NCI-H748 (cell line): Measurements from ENCODE around the gene CENPH.
"Not testable (repeated sequence)": the region's sequence is repeated elsewhere in the genome, so short reads cannot be mapped to it uniquely, and the experiment has no call there.

ENCODE experiments used
- DNase-seq: peaks from one replicate; lab custom pipeline; 2025; ENCODE audit not compliant: unreplicated experiment; lab: John Stamatoyannopoulos, UW

The CENPH gene

DNA sequence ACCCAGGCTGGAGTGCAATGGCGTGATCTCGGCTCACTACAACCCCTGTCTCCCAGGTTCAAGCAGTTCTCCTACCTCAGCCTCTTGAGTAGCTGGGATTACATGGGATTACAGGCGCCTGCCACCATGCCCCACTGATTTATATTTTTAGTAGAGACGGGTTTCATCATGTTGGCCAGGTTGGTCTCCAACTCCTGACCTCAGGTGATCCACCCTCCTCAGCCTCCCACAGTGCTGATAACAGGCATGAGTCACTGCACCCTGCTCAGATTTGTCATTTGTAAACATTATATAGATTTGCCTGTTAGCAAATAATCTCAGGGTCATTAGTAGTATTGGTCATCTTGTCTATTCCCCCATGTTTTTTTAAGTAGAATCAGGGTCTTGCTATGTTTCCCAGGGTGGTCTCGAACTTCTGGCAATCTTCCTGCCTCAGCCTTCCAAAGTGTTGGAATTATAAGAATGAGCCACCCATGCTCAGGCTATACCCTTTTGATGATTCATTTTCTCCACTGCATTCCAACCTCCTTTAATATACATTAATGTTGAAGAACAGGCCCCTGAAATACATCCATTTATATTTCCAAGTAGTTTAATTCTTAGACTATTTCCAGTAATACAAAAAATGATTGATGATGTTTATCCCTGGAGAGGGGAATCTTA, 17.3 kb downstream of the CENPH start:
- no peak for DNase-seq

DNA sequence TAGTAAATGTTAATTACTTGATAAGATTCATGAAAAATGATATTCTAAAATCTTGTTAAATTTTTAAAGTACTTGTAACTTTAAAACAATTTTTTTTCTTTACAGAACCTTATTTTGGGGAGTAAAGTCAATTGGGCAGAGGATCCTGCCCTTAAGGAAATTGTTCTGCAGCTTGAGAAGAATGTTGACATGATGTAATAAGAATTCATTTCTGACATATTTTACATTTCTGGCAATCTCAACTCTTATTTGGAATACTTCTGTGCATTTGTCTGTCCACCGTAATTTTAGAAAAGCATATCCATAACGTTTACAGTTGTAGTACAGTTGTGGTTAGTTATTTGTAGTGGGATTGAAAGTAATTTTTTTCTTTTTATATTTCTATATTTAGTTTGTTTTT, 20.2 kb downstream of the CENPH start:
- no peak for DNase-seq

DNA sequence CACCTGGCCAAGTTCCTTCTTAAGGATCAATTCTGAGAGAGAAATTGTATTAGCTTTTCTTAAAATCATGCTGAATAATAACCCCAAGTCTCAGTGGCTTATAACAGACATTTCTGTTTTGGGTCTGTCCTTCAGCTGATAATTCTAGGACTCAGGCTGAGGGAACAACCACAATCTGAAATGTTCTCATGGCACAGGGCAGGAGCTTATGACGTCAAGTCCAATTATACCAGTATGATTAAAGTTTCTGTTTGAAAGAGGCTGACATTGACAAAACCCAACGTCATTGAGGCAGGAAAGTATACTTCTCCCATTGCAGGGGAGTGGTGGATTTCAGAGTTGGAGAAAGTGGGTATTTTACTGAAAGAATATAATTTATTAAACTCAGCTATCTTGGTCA, 21.8 kb downstream of the CENPH start:
- no peak for DNase-seq

DNA sequence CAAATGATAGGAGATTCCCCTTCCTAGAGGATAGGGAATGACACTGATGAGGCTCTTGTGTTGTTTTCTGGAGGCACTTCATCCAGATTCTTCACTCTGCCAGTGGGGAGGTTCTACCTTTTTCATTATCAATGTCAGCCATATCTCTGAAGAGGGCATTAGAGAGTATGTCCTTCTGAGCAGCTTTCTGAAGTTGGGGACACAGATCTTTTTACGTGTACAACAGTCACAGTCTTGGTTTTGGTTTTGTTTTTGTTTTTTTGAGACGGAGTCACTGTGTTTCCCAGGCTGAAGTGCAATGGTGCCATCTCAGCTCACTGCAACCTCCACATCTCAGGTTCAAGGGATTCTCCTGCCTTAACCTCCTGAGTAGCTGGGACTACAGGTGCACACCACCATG, 22.6 kb downstream of the CENPH start:
- DNase-seq: no peak

DNA sequence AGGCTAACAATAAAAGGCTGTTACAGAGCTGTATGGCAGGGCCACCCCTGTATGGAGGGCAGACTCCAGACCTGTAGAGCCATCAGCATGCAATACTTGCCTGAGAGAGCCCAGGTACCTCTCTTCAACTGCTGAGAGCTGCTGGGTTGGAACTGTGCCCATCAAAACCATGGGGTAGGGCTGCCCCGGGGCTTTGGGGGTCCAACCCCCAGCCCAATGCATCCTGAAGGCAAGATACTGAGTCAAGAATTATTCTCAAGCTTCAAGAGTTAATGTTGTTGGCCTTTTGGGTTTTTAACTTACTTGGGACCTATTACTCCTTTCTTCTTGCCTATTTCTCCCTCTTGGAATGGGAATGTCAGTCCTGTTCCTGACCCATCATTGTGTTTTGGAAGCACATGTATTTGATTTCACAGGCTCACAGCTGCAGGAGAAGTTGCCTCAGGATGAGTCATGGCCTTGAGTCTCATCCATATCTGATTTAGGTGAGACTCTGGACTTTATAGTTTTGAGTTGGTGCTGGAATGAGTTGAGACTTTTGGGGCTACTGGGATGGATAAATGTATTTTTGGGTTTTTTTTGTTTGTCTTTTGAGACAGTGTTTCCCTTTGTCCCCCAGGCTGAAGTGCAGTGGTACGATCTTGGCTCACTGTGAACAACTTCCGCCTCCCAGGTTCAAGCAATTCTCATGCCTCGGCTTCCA, 24.3 kb downstream of the CENPH start:
- no peak for DNase-seq

DNA sequence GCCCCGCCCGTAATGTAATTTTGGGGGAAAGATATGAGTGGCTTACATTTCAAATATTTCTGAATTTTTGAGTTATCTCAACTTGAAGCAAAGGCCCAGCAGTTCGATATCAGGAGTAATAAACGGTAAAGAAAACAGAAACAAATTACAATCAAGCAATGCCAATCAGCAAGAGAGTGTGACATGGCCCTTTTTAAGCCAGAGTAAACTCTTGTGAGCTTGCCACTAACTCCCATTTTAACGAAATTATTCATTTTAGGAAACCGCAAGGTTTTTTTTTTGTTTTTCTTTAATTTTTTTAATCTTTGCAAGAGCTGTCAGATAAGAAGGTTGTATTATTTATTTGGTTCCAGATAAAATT, 27.7 kb downstream of the CENPH start:
- no peak for DNase-seq

DNA sequence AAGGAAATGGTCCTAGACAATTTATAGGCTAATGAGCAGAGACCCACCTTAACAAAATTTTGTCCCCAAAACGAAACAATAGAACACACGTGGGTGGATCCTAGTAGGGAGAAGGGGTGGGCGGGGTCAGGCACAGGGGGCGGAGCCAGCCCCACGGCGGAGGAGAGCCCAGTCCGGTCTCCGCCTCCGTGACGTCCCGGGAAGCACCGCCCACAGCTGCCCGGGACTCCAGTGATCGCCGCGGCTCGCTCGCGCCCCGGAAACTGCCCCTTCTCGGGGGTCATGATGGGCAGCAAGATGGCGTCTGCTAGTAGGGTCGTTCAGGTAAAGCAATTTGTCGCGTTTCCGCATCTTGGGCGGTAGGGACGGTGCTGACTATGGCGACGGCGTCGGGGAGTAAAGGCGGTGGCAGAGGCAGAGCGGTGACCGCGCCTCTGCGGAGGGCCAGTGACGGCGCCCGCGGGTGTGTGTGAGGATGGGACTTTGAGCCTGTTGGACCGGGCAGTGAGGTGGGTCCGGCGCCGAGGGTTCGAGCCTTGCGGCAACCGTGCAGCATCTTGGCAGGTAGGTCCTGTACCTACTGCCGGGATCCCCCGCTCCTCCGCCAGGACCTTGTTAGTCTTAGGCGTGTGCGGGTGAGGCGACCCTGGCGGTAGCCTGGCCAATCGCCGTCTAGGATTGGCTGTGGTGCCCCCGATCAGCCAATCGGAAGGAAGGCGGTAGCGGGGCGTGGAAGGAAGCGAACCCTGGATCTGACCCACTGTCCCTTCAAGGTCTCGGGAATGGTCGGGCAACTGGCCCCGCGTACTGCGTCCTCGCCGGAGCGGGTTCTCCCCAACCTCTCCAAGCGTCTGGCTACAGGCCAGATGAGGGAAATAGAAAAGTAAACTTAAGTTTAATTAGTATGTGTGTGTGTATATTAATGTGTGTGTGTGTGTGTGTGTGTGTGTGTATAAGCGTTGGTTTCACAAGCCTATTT, 28.5 kb downstream of the CENPH start:
- DNase-seq: peak; percentile 94

DNA sequence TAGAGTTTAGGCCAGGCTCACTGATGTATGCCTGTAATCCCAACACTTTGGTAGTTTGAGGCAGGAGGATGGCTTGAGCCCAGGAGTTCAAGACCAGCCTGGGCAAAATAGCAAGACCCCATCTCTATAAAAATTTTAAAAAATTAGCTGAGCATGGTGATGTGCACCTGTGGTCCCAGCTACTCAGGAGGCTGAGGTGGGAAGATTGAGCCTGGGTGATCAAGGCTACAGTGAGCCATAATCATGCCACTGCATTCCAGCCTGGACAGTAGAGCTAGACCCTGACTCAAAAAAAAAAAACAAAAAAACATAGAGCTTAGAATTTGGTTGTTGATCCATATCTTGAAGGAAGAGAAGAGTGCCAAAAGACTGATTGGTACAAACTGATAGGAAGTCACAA, 30.6 kb downstream of the CENPH start:
- no peak for DNase-seq

DNA sequence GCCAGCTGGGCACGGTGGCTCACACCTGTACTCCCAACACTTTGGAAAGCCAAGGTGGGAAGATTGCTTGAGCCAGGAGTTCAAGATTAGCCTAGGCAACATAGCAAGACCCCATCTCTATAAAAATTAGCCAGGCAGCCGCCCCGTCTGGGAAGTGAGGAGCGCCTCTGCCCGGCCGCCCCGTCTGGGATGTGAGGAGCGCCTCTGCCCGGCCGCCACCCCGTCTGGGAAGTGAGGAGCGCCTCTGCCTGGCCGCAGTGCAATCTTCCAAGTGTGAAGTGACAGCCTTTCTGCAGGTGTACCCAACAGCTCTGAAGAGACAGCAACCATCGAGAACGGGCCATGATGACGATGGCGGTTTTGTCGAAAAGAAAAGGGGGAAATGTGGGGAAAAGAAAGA, 31.0 kb downstream of the CENPH start:
- not testable (repeated sequence) for DNase-seq

DNA sequence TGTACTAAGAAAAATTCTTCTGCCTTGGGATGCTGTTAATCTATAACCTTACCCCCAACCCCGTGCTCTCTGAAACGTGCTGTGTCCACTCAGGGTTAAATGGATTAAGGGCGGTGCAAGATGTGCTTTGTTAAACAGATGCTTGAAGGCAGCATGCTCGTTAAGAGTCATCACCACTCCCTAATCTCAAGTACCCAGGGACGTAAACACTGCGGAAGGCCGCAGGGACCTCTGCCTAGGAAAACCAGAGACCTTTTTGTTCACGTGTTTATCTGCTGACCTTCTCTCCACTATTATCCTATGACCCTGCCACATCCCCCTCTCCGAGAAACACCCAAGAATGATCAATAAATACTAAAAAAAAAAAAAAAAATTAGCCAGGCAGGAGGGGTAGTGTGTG, 31.4 kb downstream of the CENPH start:
- peak; percentile 47 for DNase-seq

DNA sequence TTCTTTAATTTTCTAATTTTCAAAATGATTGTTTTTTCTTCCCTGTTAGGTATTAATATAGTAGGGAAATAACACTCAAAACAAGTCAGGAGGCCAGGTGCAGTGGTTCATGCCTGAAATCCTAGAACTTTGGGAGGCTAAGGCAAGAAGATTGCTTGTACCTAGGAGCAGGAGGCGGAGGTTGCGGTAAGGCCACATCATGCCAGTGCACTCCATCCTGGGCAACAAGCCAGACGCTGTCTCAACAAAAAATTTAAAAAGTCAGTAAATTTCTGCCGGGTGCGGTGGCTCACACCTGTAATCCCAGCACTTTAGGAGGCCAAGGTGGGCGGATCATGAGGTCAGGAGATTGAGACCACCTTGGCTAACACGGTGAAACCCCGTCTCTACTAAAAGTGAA, 35.1 kb downstream of the CENPH start:
- no peak for DNase-seq

DNA sequence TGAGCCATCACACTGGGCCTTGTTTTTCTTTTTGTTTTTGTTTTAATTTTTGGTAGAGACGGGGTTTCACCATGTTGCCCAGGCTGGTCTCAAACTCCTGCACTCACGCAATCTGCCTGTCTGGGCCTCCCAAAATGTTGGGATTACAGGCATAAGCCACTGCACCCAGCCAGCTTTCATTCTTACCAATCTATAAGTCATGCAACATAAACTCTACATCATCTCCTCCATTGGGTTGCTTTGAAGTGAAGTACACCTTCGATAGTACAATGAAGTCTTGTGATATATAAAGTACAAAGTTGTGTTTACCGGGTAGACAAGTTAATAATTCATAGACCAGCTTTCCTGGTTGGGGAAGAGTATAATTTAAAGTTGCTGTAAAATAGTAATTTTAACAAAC, 36.5 kb downstream of the CENPH start:
- no peak for DNase-seq

DNA sequence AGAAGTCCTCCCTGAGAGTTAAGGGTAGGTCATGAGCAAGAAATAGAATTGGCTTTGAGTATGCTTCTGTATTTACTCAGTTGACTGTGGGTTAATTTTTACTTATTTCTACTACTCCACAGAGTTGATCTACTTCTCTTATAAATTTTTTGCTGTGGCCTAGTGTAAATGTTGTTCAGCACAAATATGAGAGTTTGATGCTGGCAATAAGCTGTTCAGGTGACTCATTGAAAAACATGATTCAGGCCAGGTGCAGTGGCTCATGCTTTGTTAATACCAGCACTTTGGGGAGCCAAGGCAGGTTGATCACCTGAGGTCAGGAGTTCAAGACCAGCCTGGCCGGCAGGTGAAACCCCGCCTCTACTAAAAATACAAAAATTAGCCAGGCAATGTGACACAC, 40.8 kb downstream of the CENPH start:
- no peak for DNase-seq

DNA sequence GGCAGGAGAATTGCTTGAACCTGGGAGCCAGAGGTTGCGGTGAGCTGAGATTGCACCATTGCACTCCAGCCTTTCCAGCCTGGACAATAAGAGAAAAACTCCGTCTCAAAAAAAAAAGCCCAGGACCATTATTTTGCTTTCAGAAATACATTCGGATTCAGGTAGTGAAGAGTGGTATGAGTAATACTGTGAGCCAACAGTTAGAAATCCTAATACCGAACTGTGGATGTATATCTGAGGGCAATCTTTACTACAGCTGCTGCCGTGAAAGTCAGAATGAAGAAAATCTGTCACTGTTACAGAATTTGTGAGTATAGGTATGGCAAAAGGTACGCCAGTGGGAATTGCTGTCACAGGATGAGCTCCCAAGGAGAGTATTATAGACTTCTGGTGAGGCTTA, 41.9 kb downstream of the CENPH start:
- DNase-seq: no peak

DNA sequence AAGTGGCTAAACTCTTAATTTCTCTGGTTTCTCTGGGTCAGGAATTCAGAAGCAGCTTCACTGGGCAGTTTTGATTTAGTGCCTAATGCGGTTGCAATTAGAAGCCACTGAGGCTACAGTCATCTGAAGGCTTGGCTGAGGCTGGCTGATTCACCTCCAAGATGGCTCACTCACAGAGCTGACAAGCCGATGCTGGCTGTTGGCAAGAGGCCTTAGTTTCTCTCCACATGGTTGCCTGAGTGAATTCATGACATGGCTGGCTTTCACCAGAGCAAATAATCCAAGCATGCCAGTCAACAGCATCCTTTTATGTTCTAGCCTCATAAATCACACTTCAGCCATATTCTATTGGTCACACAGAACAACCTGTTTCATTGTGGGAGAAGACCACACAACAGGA, 42.5 kb downstream of the CENPH start:
- no peak for DNase-seq

DNA sequence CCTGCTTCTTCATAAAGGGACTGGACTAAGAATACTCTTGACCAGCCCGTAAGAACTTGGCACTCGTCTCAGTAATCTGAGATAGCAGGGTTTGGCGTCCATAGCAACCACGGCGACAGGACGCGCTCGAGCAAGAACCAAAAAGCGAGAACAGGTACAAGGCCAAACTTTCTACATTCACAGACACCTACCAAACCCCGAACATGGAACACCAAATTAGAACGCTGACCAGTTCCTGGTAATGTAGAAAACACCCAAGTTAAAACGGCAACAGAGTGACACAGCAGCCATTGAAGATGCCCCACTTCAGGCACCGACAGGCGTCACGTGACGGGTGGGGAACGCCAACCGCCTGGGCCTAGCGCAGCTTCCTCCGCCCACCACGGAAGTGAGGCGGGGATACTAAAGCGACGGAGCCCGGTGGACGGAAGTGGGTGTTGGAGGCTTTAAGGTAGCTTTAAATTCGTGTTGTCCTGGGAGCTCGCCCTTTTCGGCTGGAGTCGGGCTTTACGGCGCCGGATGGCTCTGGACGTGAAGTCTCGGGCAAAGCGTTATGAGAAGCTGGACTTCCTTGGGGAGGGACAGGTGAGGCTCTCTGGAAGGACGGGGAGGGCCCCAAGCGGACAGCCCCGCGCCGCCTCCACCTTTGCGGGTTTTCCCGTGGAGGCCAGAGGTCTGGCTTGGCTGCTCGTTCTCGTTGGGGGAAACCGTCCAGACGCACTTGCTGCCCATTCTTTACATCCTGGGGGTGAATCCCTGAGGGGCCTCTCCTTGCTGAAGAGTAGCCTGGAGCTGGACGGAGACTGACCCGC, 45.3 kb downstream of the CENPH start, which contains the start of gene CDK7:
CDK7 (plus strand) TSS at position 430 of the 812 bp plus-strand sequence; CDS start at position 520, 90 bp downstream.
- DNase-seq: peak; percentile 92

DNA sequence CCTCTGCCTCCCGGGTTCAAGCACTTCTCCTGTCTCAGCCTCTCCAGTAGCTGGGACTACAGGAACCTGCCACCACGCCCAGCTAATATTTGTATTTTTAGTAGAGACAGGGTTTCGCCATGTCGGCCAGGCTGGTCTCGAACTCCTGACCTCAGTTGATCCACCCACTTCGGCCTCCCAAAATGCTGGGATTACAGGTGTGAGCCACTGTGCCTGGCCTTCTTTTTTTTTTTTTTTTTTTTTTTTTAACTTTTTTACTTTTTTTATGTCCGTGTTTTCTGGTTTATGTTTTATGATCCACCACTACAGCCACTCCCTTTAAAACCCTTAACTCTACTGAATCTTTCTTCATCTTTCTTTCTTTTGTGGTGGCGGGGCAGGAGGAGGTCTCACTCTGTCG, 47.4 kb downstream of the CENPH start:
- not testable (repeated sequence) for DNase-seq

DNA sequence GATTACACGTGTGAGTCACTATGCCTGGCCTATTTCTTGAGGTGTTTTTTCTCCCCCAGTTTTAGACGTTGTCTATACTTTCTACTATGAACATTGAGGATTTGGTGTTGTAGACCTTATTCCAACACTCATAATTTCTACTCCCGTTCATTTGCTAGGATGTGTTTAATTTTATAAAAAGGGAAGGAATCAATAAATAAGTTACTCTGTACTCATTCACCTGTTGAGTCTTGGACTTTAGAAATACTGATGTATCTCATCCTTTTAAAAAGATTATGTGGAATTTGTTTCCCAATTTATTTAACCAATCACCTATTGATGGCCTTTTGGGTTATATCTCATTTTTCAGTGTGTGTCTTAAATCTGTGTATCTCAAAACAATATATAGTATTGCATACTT, 48.5 kb downstream of the CENPH start:
- DNase-seq: no peak

DNA sequence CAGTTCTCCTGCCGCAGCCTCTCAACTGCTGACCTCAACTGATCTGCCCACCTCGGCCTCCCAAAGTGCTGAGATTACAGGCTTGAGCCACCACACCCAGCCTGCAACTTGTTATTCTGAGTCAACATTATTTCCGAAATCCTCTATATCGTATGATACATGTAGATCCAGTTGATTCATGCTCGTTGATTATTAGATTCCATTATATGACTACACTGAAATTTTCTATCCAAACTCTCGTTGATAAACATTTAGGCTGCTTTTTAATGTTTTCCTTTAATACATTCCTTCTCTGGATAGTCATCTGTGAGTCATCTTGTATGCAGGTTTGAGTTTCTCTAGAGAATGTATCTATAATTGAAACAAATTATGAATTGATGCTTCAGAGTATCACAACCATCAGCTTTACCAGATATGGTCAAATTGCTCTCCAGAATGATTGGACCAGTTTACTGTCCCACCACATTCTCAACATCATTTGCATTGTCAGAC, 49.4 kb downstream of the CENPH start:
- DNase-seq: no peak

DNA sequence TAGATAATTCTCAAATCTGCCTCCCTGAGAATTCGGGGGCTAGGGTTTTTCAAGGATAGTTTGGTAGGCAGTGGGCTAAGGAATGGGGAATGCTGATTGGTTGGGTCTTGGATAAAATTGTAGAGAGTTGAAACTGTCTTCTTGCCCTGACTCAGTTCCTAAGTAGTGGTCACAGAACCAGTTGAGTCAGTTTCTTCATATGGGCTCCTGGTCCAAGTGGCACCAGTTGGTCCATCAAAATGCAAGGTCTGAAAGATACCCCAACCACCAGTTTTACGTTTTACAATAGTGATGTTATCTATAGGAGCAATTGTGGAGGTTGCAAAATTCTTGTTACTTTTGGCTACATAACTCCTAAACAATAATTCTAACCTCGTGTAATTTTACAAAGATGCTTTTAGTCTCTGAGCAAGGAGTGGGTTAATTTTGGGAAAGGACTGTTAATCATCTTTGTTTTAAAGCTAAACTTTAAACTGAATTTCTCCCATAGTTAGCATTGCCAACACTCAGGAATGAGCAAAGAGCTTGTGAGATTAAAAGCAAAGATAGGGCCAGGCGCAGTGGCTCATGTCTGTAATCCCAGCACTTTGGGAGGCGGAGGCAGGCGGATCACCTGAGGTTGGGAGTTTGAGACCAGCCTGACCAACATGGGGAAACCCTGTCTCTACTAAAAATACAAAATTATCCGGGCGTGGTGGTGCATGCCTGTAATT, 53.0 kb downstream of the CENPH start:
- DNase-seq: no peak
